ENCODE results near the gene SEMA6A. TPM values are rescaled to one million over a fixed set of nuclear protein-coding genes. Genes with fewer than 3 reads are reported as not detected.

The SEMA6A gene
- total RNA-seq, 4 donors from 2014 or later = 76.7 to 231 (median 117) TPM

DNA sequence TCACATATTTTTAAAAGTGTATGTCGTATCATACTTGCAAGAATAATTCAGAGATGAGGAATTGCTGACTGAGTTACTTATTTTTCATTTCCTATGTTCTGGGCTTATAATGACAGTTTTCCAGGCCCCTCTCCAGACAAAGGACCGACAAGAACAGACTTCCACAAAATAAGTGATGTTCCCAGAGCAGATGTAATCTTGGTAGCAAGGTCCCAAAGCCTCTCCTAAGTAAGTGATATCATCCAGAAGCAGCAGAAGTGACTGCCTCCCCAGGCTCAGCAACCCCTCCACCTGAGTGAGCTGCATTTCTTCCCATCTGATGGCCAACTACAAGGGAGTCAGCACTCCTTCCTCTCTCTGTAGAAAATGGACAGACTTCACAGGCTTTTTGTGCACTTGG, 57.1 kb downstream of the SEMA6A start:
- no peaks in the 10 kb centered on the region for H3K36me3 ChIP-seq
- TF ChIP-seq POLR2A (IDR thresholded peaks at IDR 0.05) (no peak), EP300 (IDR thresholded peaks at IDR 0.05; ENCODE audit: low read depth) (no peak), POLR2AphosphoS5 (IDR thresholded peaks at IDR 0.05) (no peak)
- TF ChIP-seq, protein P1, sequence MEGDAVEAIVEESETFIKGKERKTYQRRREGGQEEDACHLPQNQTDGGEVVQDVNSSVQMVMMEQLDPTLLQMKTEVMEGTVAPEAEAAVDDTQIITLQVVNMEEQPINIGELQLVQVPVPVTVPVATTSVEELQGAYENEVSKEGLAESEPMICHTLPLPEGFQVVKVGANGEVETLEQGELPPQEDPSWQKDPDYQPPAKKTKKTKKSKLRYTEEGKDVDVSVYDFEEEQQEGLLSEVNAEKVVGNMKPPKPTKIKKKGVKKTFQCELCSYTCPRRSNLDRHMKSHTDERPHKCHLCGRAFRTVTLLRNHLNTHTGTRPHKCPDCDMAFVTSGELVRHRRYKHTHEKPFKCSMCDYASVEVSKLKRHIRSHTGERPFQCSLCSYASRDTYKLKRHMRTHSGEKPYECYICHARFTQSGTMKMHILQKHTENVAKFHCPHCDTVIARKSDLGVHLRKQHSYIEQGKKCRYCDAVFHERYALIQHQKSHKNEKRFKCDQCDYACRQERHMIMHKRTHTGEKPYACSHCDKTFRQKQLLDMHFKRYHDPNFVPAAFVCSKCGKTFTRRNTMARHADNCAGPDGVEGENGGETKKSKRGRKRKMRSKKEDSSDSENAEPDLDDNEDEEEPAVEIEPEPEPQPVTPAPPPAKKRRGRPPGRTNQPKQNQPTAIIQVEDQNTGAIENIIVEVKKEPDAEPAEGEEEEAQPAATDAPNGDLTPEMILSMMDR (IDR thresholded peaks at IDR 0.05) = no peak
- no peaks in the 10 kb centered on the region for H3K27me3 ChIP-seq
- intact Hi-C loops (cut with DNase I; ENCODE audit: low total_unique reads) = no loop called here
- no peak overlapping the region for H3K4me3 ChIP-seq
- DNase-seq = no peak
- H3K9me3 ChIP-seq = no peaks in the 10 kb centered on the region
- in situ Hi-C loops (cut with MboI; ENCODE audit: low pct_ligation_motif_present in 1 of 4, low pct_unique_long_range_greater_than_20kb in 1 of 4, low sequenced_read_pairs in 3 of 4) = no loop called here
- H3K27ac ChIP-seq = no peak overlapping the region
- H3K4me1 ChIP-seq = peaks cover 9 to 41% (median 15%) of the 10 kb centered on the region in 4 donors
- WGBS, 2 donors (ENCODE audit: low coverage in 1 of 2) = 86 to 92% methylated on average over 2 of the region's 2 CpGs

DNA sequence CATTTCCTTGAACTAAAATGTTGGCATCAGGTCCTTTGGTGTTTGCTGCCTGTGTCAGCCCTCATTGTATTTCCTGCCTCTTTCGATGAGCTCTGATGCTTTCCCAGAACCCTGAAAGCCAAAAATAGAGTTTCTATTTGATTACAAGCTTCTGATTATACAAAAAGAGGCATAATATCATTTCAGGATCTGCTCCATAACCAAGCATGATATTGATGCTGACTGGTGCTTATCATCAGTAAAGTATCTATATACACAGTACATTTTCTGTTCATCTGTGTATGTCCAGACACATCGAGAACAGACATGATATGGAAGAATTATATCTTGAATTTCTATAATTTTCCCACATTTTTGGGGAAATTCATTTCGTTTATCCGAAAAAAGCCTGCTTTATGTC, 58.6 kb downstream of the SEMA6A start:
- H3K27me3 ChIP-seq = no peaks in the 10 kb centered on the region
- 78 to 80% methylated on average over 4 of the region's 4 CpGs for WGBS, 2 donors (ENCODE audit: low coverage in 1 of 2)
- H3K9me3 ChIP-seq = no peaks in the 10 kb centered on the region
- intact Hi-C loops (cut with DNase I; ENCODE audit: low total_unique reads) = no loop called here
- H3K36me3 ChIP-seq = no peaks in the 10 kb centered on the region
- peaks cover 9 to 46% (median 20%) of the 10 kb centered on the region in 4 donors for H3K4me1 ChIP-seq
- no peak overlapping the region for H3K4me3 ChIP-seq
- no peak overlapping the region for H3K27ac ChIP-seq
- TF ChIP-seq, protein P1 (IDR thresholded peaks at IDR 0.05) = no peak
- TF ChIP-seq EP300 (IDR thresholded peaks at IDR 0.05; ENCODE audit: low read depth) (no peak), POLR2AphosphoS5 (IDR thresholded peaks at IDR 0.05) (no peak), POLR2A (IDR thresholded peaks at IDR 0.05) (no peak)
- in situ Hi-C loops (cut with MboI; ENCODE audit: low pct_ligation_motif_present in 1 of 4, low pct_unique_long_range_greater_than_20kb in 1 of 4, low sequenced_read_pairs in 3 of 4) = no loop called here
- DNase-seq = no peak

DNA sequence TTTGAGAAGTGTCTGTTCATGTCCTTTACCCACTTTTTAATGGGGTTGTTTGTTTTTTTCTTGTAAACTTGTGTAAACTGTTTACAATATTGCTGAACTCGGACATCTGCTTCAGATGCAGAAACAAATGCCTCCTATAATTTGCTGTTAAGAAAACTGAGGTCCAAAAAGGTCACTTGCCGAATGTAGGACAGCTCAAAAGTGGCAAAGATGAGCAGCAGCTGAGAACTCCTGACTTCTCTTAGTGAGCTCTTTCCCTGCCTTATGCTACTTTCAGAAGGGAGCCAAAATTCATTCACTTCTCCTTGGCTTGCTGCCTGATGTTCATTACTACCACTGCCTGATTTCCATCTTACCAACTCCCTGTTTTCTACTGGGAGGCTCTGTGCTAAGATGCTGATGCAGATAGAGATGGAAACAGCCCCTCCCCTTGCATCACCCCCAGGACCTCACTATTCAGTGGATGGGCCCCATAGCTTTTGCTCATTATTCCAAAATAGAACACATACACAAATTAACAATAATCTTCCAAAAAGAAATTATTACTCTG, 60.1 kb downstream of the SEMA6A start:
- Histone ChIP-seq H3K36me3 (no peaks in the 10 kb centered on the region), H3K4me1 (peaks cover 9 to 44% (median 23%) of the 10 kb centered on the region in 4 donors), H3K4me3 (no peak overlapping the region), H3K27me3 (no peaks in the 10 kb centered on the region), H3K9me3 (no peaks in the 10 kb centered on the region), H3K27ac (no peak overlapping the region)
- in situ Hi-C loops (cut with MboI; ENCODE audit: low pct_ligation_motif_present in 1 of 4, low pct_unique_long_range_greater_than_20kb in 1 of 4, low sequenced_read_pairs in 3 of 4) = no loop called here
- TF ChIP-seq POLR2AphosphoS5 (IDR thresholded peaks at IDR 0.05) (no peak), POLR2A (IDR thresholded peaks at IDR 0.05) (no peak), EP300 (IDR thresholded peaks at IDR 0.05; ENCODE audit: low read depth) (no peak)
- TF ChIP-seq, protein P1 (IDR thresholded peaks at IDR 0.05) = no peak
- intact Hi-C loops (cut with DNase I; ENCODE audit: low total_unique reads) = no loop called here
- 40 to 71% methylated on average over 1 to 2 of the region's 2 CpGs for WGBS, 2 donors (ENCODE audit: low coverage in 1 of 2)
- no peak for DNase-seq

DNA sequence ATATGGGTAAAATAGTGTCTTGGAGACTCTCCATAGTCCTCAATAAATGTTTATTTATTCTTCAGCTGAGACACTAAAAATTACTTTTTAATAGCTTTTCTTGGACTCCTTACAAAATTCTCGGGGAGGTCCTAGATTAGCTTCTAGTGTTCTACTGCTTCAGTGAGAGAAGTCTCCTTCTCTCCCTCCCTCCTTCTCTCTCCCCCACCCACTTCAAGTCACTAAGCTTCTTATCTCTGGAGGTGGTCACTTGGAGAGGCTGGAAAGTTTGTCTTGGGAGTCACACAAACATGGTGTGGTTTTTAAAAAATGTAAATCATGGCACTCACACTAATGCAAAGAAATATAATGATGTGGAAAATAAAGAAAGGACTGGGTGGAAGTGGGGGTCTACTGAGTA, 64.1 kb downstream of the SEMA6A start:
- 28 to 56% methylated on average over 1 of the region's 1 CpG for WGBS, 2 donors (ENCODE audit: low coverage in 1 of 2)
- Histone ChIP-seq H3K36me3 (no peaks in the 10 kb centered on the region), H3K4me1 (peaks cover 6 to 47% (median 20%) of the 10 kb centered on the region in 4 donors), H3K9me3 (no peaks in the 10 kb centered on the region), H3K27me3 (no peaks in the 10 kb centered on the region), H3K4me3 (no peak overlapping the region), H3K27ac (no peak overlapping the region)
- in situ Hi-C loops (cut with MboI; ENCODE audit: low pct_ligation_motif_present in 1 of 4, low pct_unique_long_range_greater_than_20kb in 1 of 4, low sequenced_read_pairs in 3 of 4) (no loop called here), intact Hi-C loops (cut with DNase I; ENCODE audit: low total_unique reads) (no loop called here)
- TF ChIP-seq POLR2AphosphoS5 (IDR thresholded peaks at IDR 0.05) (no peak), POLR2A (IDR thresholded peaks at IDR 0.05) (no peak), EP300 (IDR thresholded peaks at IDR 0.05; ENCODE audit: low read depth) (no peak)
- TF ChIP-seq, protein P1 (IDR thresholded peaks at IDR 0.05) = no peak
- DNase-seq = no peak

All from transverse colon (tissue), 4 donors.